Muscle layer of duodenum (tissue), 2 donors: ENCODE results near the gene LRRIQ3.

ENCODE experiments used
- H3K27ac ChIP-seq: one replicate; pipeline ENCODE4 v1.7.0; 2013; ENCODE audit warnings: mild to moderate bottlenecking, low read length
- H3K27me3 ChIP-seq: one replicate; pipeline ENCODE4 v1.7.0; 2013; ENCODE audit warnings: low read depth, mild to moderate bottlenecking, control low read depth, low read length
- H3K36me3 ChIP-seq, 2 donors: one replicate each; pipeline ENCODE4 v1.7.0; 2013; ENCODE audit warnings: low read length in 2 of 2, control low read depth in 1 of 2, mild to moderate bottlenecking in 1 of 2; ENCODE audit not compliant: insufficient read depth in 2 of 2, control insufficient read depth in 1 of 2
- H3K4me1 ChIP-seq, 2 donors: one replicate each; pipeline ENCODE4 v1.7.0; 2013; ENCODE audit warnings: low read length in 2 of 2, mild to moderate bottlenecking in 2 of 2, control low read depth in 1 of 2, moderate library complexity in 1 of 2; ENCODE audit not compliant: insufficient read depth in 2 of 2, control insufficient read depth in 1 of 2
- H3K4me3 ChIP-seq, 2 donors: one replicate each; pipeline ENCODE4 v1.7.0; 2013; ENCODE audit warnings: low read length in 2 of 2, low read depth in 1 of 2, mild to moderate bottlenecking in 1 of 2
- H3K9me3 ChIP-seq, 2 donors: one replicate each; pipeline ENCODE4 v1.7.0; 2013; ENCODE audit warnings: low read length in 2 of 2, control low read depth in 1 of 2, mild to moderate bottlenecking in 1 of 2; ENCODE audit not compliant: control insufficient read depth in 1 of 2
- donor health status: healthy.

LRRIQ3 gene

DNA sequence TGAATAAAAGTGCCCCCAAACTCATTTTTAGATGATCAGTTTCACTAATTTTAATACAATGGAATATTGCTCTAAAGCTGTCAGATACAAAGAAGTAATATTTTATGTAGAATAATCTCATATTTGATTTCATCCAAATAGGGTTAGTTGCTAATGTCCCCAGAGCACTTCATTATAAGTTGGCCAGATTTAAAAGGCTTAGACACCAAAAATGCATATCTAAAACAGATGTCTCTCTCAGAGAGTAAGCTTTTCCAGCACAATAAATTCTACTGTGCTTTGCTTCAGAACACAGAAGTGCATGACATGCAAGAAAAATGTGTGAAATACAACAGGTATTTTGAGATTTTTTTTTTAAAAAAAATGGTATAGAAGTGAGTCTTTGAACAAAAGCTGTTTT lies 194.2 kb downstream of the LRRIQ3 start:
- Histone ChIP-seq H3K9me3 (no peaks in the 10 kb centered on the region), H3K4me1 (no peaks in the 10 kb centered on the region), H3K27me3 (no peaks in the 10 kb centered on the region), H3K4me3 (no peak overlapping the region), H3K36me3 (no peaks in the 10 kb centered on the region), H3K27ac (no peak overlapping the region)

DNA sequence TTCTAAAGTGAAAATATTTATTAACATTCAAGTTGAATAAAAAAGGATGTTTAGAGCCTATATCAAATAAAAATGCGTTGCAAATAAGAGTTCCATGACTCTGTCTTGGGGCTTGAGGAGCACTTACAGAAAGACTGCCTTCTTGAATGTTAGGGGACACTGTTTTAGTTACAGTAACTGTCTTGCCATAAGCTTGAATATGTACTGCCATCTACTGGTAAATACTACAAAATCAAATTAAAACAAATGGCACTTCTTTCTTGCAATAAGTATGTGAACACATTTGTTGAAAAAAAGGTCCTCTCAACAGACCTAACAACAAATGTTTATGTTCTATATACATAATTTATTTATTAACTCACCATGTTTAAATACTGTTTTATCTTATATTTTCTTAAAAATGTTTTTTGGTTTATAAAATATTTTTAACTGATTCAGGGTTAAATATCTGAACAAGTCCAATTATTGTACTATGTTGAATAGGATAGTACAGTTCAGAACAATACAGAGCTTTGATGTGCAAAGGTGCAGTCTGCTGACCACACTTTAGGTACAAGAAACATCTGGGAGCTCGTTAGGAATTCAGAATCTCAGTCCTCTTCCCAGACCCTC lies 199.5 kb downstream of the LRRIQ3 start:
- Histone ChIP-seq H3K9me3 (no peaks in the 10 kb centered on the region), H3K4me3 (no peak overlapping the region), H3K4me1 (no peaks in the 10 kb centered on the region), H3K27ac (no peak overlapping the region), H3K36me3 (no peaks in the 10 kb centered on the region), H3K27me3 (no peaks in the 10 kb centered on the region)

DNA sequence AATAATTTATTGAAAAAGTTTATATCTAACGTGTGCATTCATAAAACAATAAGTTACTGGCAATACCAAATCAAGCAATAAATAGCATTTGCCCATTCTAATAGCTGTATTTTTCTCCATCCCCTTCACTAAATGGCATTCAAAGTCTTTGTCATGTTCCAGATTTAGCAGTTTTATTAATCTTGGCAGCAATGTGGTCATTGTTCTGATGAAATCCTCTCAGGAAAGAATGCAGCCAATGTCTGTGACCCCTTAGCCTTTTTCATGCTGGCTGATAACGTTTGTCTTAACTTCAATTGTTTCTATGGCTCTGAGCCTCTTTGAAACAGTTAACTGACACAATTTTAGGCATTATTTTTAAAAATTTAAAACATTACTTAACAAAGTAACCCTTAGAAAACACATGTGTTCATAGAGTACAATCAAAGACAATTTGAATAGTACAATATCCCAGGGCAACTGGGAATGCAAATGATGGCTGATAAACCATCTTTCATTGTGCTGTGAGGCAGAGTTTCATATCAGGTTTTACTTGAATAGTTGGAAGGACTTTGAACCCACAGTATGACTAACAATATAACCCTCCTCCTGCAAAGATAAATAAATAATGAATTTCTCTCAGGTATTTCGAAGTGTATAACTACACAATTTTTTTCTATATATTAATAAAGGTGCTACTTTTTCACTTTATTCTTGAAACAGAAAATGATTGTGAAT lies 217.5 kb downstream of the LRRIQ3 start:
- H3K36me3 ChIP-seq, result no peaks in the 10 kb centered on the region
- H3K27ac ChIP-seq, result no peak overlapping the region
- no peaks in the 10 kb centered on the region for H3K4me1 ChIP-seq
- no peaks in the 10 kb centered on the region for H3K27me3 ChIP-seq
- no peaks in the 10 kb centered on the region for H3K9me3 ChIP-seq
- H3K4me3 ChIP-seq, result no peak overlapping the region

DNA sequence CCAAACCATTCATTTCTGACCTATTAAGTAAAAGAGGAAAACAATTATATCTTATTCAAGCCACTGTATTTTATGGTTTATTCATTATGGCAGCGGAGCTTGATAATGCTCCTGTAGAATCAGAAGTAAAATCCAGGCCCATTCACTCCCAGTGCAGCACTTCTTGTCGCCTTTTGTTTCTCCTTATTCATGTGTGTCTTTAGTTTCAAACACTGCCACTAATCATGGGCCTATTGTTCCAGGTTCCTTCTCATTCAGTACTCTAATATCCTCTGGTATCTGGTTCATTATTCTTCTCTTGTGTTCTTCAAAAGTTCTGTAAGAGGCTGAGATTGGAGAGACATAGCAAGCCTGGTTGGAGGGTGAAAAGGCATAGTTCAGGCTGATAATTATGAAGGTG lies 218.3 kb downstream of the LRRIQ3 start:
- Histone ChIP-seq H3K36me3 (no peaks in the 10 kb centered on the region), H3K4me3 (no peak overlapping the region), H3K27ac (no peak overlapping the region), H3K4me1 (no peaks in the 10 kb centered on the region), H3K9me3 (no peaks in the 10 kb centered on the region), H3K27me3 (no peaks in the 10 kb centered on the region)

DNA sequence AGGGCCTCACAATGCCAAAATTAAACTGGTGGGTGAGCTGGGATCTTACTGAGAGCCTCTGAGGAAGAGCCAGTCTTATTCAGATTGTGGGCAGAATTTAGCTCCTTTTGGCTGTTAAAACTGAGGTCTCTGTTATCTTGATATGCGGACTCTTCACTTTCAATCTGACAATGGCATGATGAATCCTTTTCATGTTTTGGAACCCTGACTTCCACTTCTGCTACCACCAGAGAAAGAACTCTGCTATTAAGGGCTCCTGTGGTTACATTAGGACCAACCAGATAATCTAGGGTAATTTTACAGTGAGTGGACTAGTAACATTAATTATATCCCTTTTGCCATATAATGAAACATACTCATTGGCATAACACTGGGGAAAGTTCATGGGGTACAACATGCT lies 219.0 kb downstream of the LRRIQ3 start:
- Histone ChIP-seq H3K4me3 (no peak overlapping the region), H3K36me3 (no peaks in the 10 kb centered on the region), H3K4me1 (no peaks in the 10 kb centered on the region), H3K27ac (no peak overlapping the region), H3K9me3 (no peaks in the 10 kb centered on the region), H3K27me3 (no peaks in the 10 kb centered on the region)
